Measurements from ENCODE around the gene ARL8A.

Gene ARL8A

DNA sequence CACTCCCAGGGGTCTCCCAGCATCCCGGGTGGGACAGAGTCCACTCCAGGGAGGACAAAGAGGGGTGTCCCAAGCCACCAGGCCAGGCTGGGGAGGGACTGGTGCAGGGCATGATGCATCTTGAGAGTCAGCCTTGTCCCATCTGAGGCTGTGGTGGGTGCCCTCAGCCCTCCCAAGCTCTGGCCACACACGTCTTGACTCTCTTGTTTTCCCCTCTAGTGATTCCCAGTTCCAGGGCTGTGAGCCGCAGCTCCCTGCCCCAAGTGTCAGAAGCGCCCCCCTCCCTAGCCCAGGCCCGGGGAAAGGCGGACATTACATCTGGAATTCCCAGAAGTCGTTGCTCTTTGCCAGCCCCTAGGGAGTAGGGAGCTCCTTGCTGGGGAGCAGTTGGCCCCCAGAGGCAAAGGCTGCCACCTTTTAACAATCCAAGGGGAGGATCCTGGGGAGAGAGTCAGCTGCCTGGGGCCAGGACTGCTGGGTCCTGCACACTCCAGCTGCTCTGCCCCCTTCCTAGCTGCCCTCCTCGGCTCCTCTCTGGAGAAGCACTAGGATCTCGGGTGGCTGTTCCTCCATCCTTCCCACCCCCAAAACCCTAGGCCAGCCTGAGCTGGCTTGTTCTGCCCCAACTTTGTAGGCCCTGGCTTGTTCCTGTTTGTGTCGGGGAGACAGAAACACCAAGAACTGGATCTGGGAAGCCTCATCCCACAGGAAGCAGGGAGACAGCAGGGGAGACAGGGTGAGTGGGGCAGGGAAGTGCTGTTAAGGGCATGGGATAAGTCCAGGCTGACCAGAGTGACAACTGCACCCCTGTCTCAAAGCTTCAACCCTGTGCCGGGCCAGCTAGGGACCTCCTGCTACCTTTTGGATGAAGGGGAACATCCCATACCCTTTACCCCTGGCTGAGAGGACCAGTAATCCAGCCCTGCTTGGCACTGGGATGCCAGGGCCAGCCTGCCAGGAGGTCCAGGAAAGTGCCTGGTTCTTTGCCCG, 19.0 kb upstream of the ARL8A start:
- TF ChIP-seq, protein P1, sequence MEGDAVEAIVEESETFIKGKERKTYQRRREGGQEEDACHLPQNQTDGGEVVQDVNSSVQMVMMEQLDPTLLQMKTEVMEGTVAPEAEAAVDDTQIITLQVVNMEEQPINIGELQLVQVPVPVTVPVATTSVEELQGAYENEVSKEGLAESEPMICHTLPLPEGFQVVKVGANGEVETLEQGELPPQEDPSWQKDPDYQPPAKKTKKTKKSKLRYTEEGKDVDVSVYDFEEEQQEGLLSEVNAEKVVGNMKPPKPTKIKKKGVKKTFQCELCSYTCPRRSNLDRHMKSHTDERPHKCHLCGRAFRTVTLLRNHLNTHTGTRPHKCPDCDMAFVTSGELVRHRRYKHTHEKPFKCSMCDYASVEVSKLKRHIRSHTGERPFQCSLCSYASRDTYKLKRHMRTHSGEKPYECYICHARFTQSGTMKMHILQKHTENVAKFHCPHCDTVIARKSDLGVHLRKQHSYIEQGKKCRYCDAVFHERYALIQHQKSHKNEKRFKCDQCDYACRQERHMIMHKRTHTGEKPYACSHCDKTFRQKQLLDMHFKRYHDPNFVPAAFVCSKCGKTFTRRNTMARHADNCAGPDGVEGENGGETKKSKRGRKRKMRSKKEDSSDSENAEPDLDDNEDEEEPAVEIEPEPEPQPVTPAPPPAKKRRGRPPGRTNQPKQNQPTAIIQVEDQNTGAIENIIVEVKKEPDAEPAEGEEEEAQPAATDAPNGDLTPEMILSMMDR (IDR thresholded peaks at IDR 0.05; ENCODE audit: insufficient read depth, missing control alignments): no peak

DNA sequence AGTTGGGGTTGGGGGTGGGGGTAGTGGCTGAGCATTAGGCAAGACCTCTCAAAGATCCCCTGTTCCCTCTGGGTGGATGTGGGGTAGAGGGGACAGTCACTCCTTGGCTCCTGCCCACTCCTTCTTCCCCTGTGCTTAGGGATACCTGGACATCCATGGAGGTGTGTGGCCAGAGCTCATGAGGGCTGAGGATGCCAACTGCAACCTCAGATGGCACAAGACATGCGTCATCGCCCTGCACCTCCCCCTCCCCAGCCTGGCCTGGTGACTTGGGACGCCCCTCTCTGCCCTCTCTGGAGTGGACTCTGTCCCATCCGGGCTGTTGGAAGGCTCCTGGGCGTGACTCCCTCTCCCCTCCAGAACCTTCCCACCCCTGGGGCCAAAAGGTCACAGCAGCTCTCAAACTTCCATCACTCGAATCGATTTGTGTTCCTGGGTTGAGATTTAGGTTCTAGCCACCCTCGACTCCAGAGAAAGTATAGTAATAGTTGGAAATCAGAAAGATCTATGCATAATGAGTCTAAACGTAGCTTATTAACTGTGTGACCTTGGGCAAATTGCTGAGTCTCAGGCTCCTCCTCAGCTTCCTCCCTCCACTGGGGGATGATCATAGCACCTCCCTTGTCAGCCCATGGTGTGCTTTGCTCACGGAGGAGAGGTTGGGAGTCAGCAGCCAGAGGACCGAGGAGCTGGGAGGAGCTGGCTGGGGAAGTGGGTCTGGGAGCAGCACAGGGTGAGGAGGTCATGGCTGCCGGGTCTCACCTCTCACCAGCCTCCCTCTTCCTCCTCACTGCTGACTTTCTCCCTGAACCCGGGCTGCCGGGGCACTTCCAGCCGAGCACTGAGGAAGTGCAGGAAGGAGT, 18.1 kb upstream of the ARL8A start:
- FAIRE-seq: no peak
- TF ChIP-seq, protein P1 (IDR thresholded peaks at IDR 0.05; ENCODE audit: insufficient read depth, missing control alignments): no peak

More for the DNA sequence above, 19.0 kb upstream of the ARL8A start:
- no peak for DNase-seq (ENCODE audit: insufficient read length, low spot score)
- FAIRE-seq: no peak

DNA sequence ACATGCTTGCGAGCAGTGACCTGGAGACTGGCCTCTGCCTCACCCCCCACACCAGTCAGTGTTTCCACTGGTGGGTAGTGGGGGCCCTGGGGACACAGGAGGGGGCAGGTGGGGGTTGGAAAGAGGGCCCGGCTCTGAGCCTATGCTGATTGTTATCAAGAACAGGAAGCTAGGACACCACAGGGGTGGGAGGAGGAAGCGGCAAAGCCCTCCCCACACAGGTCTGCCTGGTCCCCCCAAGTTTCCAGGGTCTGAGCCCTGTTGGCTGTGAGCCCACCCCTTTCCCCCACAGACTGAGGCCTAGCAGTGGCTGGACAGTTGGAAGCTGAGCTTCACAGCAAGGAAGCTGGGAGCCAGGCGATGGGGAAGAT, 17.5 kb upstream of the ARL8A start:
- DNase-seq (ENCODE audit: insufficient read length, low spot score) (no peak), FAIRE-seq (no peak)
- TF ChIP-seq, protein P1 (IDR thresholded peaks at IDR 0.05; ENCODE audit: insufficient read depth, missing control alignments): no peak

More for the DNA sequence above, 18.1 kb upstream of the ARL8A start:
- DNase-seq (ENCODE audit: insufficient read length, low spot score): no peak

DNA sequence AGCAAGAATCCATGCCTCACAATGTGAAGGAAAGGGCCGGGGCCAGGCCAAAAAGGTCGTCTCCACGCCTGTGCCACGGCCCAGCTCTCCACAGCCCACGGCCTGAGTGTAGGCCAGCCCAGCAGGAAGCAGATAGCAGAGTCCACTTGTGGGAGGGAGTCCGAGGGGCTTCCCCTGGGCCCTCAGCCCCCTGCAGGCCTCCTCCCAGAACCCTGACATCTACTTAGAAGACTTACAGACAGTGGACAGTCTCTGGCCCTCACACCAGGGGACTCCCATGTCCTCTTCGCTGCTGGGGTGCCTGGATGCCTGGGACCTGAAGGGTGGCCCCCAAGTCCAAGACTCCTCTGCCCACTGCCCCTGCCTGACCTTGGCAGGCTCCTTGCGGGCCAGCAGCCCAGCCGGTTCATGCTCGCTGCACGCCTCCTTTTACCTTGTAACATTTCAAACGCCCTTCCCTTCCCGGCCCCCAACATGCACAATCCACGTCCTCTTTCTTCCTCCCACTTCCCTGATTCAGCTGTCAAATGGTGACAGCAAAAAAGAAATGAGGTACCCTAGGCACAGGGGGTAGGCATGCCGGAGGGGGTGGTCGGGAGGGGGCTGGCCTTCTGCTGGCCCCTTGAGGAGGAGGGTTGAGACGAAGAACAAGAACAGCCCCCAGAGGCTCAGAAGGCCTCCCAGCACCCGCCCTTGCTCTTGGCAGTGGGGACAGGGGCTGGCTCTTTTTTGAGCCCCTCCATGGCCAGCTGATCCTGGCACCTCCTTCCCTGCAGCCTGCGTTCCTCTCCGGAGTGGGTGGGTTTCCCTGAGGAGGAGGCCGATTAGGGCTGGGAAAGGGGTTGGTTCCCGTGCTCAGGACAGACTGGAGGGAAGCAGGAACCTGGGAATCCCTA, 16.9 kb upstream of the ARL8A start:
- DNase-seq (ENCODE audit: insufficient read length, low spot score) (no peak), FAIRE-seq (no peak)
- TF ChIP-seq, protein P1 (IDR thresholded peaks at IDR 0.05; ENCODE audit: insufficient read depth, missing control alignments): no peak

DNA sequence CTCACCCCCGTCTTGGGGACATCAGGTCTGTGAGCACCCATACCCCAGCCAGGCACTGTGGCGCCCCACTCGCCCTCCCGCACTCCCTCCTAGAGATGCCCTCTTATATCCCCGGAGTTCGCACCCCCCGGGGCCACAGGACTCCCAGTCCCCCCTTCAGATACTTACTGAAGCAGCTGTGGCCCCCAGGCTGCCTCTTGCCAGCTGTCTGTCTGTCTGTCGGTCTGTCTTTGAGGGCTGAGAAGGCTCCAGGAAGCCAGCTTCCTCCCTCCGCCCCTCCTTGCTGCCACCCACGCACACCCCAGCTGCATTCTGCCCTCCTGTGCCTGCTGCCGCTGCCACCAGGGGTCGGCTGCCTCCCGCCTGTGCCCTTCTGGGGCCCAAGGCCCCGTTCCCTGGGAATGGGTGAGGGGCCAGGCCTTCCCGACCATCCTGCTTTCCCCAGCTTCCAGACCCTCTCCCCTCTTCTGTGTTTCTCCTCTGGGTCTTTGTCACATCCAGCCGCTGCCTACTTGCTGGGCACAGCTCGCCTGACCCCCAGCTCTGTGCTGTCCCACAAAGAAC, 15.9 kb upstream of the ARL8A start, which contains the start of gene PTPN7:
TSS of gene PTPN7 (minus strand) at position 226 of the 564 bp plus-strand sequence. CDS start 1,200 bp downstream, outside the sequence.
- DNase-seq (ENCODE audit: insufficient read length, low spot score) (no peak), FAIRE-seq (no peak)

More for the DNA sequence above, 15.9 kb upstream of the ARL8A start, which contains the start of gene PTPN7:
- TF ChIP-seq, protein P1 (IDR thresholded peaks at IDR 0.05; ENCODE audit: insufficient read depth, missing control alignments): no peak
